ENCODE data around the gene TDRD9.

TDRD9 gene

GRCh38 chr14:104080376-104081260, 152.4 kb downstream of the TDRD9 start:
- no peak for DNase-seq
- in situ Hi-C loops (cut with HindIII; ENCODE audit: low pct_ligation_motif_present, low pct_unique_long_range_greater_than_20kb, low sequenced_read_pairs) = no loop called here

- DNase-seq = no peak
- in situ Hi-C loops (cut with HindIII; ENCODE audit: low pct_ligation_motif_present, low pct_unique_long_range_greater_than_20kb, low sequenced_read_pairs) = no loop called here
Measured at GRCh38 chr14:104081261-104081835, 153.1 kb downstream of the TDRD9 start.

DNA sequence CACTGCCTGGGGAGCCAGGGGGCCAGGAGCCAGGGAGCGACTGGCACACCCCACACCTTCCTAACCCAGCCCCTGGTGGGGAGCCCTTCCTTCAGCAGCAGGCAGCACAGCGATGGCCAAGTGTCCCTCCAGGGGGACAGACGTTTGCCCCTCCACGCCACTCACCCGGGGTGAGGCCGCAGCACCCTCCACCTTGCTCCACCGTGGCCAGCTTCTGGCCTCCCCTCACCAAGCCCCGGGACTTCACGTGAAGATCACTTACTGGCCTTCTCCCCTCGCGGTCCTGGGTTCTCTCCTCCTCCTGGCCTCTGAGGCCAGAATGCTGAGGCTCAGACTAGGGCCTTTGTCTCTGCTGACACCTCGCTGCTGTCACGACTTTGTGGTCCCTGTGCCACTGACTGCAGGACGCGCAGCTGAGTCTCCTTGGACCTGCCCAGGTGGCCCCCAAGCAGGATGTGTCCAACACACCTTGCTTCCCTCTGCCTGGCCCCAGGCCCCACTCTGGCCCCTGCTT, 153.8 kb downstream of the TDRD9 start:
- DNase-seq = no peak
- in situ Hi-C loops (cut with HindIII; ENCODE audit: low pct_ligation_motif_present, low pct_unique_long_range_greater_than_20kb, low sequenced_read_pairs) = no loop called here

DNA sequence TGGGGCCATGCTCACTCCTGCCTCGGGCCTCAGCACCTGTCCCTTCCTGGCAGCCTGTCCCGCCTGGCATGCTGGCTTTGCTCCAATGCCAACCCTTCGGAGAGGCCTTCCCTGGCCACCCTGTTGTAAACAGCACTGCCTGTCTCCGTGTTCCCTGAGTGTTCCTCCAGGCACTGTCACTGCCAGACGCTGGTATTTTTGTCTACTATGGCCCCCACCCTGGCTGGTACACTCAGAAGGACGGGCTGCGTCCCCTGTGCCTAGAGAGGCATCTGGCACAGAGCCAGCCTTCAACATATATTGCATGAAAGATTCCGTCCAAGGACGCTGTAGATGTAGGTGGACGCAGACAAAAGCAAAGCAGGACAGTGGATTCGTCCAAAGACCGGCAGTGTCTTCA, 154.6 kb downstream of the TDRD9 start:
- DNase-seq = no peak

DNA sequence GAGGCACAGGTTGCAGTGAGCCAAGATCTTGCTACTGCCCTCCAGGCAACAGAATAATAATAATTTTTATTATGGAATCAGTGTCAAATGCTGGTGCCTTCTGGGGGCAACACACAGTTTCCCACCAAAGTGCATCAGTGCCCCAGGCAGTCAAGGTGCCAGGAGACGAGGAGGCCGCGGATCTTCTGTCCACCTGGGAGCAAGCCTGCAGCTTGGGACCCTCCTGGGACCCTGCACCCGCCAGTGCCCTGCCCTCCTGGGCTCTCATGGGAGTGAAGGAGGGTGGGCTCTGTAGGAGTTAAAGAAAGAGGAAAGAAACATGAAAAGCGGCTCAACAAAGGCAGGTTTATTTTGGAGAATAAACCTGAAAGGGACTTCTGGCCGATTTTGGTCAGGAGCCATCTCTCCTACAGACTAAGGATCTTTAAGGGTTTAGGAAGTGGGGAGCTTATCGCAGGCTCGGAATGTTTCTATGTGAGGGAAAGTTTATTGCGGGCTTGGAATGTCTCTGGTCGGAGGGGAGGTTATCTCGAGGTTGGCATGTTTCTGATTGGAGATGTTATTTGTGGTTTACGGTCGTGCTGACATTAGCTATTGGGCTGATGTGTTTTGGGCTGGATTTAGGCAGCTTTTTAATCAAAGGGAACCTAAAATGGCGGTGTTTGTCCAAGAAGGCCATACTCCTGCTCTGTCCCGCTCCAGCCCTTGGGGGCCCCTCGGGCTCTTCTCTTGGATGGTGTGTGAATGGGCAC, 156.2 kb downstream of the TDRD9 start:
- in situ Hi-C loops (cut with HindIII; ENCODE audit: low pct_ligation_motif_present, low pct_unique_long_range_greater_than_20kb, low sequenced_read_pairs) = no loop called here
- no peak for DNase-seq

More for the DNA sequence above, 154.6 kb downstream of the TDRD9 start:
- in situ Hi-C loops (cut with HindIII; ENCODE audit: low pct_ligation_motif_present, low pct_unique_long_range_greater_than_20kb, low sequenced_read_pairs) = no loop called here

GRCh38 chr14:104085032-104085888, 157.0 kb downstream of the TDRD9 start, which contains the start of gene ASPG:
Gene ASPG (plus strand): TSS chr14:104085700. CDS start chr14:104085771, 71 bp downstream.
- in situ Hi-C loops (cut with HindIII; ENCODE audit: low pct_ligation_motif_present, low pct_unique_long_range_greater_than_20kb, low sequenced_read_pairs) = no loop called here
- no peak for DNase-seq

- no peak for DNase-seq
- in situ Hi-C loops (cut with HindIII; ENCODE audit: low pct_ligation_motif_present, low pct_unique_long_range_greater_than_20kb, low sequenced_read_pairs) = no loop called here
Measured at GRCh38 chr14:104085889-104086201, 157.6 kb downstream of the TDRD9 start.

GRCh38 chr14:104086210-104086660, 158.0 kb downstream of the TDRD9 start:
- DNase-seq = no peak
- in situ Hi-C loops (cut with HindIII; ENCODE audit: low pct_ligation_motif_present, low pct_unique_long_range_greater_than_20kb, low sequenced_read_pairs) = no loop called here

GRCh38 chr14:104086661-104087461, 158.6 kb downstream of the TDRD9 start:
- in situ Hi-C loops (cut with HindIII; ENCODE audit: low pct_ligation_motif_present, low pct_unique_long_range_greater_than_20kb, low sequenced_read_pairs) = no loop called here
- DNase-seq = no peak

GRCh38 chr14:104087505-104087904, 159.2 kb downstream of the TDRD9 start:
- DNase-seq = no peak
- in situ Hi-C loops (cut with HindIII; ENCODE audit: low pct_ligation_motif_present, low pct_unique_long_range_greater_than_20kb, low sequenced_read_pairs) = no loop called here

- DNase-seq = no peak
- in situ Hi-C loops (cut with HindIII; ENCODE audit: low pct_ligation_motif_present, low pct_unique_long_range_greater_than_20kb, low sequenced_read_pairs) = no loop called here
Measured at GRCh38 chr14:104087981-104088850, 160.0 kb downstream of the TDRD9 start.

DNA sequence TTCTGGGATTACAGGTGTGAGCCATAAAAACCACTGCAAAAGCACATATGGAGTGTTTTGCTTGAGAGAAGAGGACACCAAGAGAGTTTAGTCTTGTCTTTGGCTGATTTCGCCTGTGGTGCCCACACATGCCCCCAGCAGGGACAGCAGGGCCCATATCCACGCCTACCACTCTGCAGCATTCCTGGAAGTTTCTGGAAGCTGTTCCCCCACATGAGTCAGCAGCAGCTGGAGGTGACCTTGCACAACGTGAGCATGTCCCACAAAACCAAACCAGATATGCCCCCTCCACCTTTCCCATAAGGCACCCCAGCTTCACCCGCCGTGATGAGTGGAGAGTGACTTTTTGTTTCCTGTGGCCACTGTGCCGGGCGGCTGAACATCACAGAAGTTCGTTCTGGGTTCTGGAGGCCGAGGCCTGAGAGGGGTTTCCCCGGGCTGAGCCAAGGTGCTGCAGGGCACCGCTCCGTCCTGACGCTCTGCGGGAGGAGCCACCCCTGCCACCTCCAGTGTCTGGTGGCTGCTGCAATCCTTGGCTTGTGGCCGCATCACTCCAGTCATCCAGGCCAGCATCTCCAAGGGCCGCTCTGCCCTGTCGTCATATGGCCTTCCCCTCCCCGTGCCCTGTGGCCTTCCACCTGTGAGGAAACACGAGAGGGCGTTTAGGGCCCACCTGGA, 162.0 kb downstream of the TDRD9 start:
- in situ Hi-C loops (cut with HindIII; ENCODE audit: low pct_ligation_motif_present, low pct_unique_long_range_greater_than_20kb, low sequenced_read_pairs) = no loop called here
- no peak for DNase-seq

DNA sequence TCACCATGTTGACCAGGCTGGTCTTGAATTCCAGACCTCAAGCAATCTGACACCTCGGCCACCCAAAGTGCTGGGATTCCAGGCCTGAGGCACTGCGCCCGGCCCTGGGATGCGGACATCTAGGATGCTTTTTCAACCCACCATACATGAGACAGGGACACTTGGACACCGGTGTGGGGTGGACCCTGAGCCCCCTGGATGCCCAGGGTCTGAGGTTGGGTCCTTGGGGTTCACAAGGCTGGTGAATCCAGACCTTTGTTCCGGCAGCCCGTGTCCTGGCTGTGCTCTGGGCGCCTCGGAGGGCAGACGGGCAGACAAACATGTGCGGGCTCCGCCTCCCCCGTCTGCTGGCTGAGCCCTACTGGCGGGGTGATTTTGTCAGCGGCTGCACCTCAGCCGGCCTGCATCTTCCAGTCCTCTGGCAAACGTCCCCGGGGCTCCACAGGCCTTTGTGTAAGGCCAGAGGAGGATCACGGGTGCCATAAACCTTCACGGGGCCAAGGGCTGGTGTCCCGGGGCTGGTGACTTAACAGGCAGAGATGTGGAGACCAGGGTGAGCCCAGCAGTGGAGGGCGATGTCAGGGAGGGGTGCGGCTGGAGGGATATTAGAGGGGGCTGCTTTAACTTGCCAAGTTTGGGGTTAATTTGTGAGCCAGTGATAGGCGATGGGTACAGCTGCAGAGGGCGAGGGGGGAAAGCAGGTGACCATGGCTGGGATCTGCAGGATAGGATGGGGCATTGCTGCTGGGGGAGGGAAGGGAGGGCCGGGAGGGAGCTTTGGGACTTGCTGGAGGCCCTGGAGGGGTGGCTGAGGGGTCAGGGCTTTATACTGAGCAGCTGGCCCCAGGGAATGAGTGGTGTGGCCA, 163.0 kb downstream of the TDRD9 start:
- no peak for DNase-seq
- in situ Hi-C loops (cut with HindIII; ENCODE audit: low pct_ligation_motif_present, low pct_unique_long_range_greater_than_20kb, low sequenced_read_pairs) = no loop called here

DNA sequence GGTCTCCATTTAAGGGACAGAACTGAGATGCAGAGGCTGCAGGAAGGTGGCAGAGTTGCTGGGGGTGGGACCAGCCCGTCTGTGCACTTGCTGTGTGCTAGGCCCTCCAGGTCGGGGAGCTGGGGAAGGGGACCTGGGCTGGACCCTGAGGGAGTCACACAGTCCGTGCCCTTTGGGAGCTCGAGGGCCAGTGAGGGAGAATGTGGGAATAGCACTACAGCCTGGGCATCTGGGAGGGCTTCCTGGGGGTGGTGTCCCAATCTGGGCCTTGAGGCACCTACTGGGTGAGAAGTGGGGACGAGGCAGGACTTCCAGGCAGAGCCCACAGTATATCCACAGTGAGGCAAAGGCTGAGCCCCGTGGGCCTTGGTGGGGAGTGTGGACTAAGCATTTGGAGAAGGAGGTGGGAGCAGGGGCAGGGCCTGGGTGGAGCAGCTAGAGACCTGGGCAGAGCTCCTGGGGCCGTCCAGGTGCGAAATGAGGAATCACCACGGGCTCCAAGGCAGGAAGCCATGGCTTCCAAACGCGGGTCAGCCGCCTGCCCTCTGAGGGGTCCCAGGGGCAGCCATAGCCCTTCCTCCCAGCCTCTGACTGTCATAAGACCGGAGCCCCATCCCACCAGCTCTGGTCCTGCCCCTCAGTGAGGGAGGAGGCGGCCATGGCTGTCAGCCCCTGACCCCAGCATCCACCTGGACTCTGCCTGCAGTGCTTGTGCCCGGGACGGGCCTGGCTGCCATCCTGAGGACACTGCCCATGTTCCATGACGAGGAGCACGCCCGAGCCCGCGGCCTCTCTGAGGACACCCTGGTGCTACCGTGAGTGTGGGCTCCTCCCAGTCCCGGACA, 163.9 kb downstream of the TDRD9 start:
- in situ Hi-C loops (cut with HindIII; ENCODE audit: low pct_ligation_motif_present, low pct_unique_long_range_greater_than_20kb, low sequenced_read_pairs) = no loop called here

More for the DNA sequence above, 163.9 kb downstream of the TDRD9 start:
- no peak for DNase-seq
